ENCODE measurements around the gene GDA. TPM values are rescaled to one million over a fixed set of nuclear protein-coding genes. Genes with fewer than 3 reads are reported as not detected.

The GDA gene
- total and polyA plus RNA-seq, 2 of the 4 experiments (the other 2 are of a cell fraction) = not detected

GRCh38 chr9:72173080-72173479 lies 23.8 kb downstream of the GDA start:
- no peak overlapping the region for H3K18ac ChIP-seq (ENCODE audit: low read depth, low read length)
- WGBS, 2 experiments (ENCODE audit: extremely low coverage in 2 of 2, insufficient read length in 1 of 2) = 79% methylated on average over 2 of the region's 4 CpGs; no CpG with 5 or more reads in 1 of the 2 experiments
- H3K56ac ChIP-seq (ENCODE audit: extremely low read depth, insufficient read depth, low read length) = no peak overlapping the region
- dilution Hi-C loops (cut with HindIII; ENCODE audit: low sequenced_read_pairs, unreplicated experiment) (no loop called here), in situ Hi-C loops (cut with MboI; ENCODE audit: low sequenced_read_pairs) (no loop called here), intact Hi-C loops (cut with micrococcal nuclease) (no loop called here)
- H3K4me3 ChIP-seq (ENCODE audit: insufficient read depth, low read depth, low read length) = no peak overlapping the region
- H2AK5ac ChIP-seq (ENCODE audit: low read depth, low read length) = no peak overlapping the region
- no peaks in the 10 kb centered on the region for H3K36me3 ChIP-seq (ENCODE audit: control insufficient read depth, insufficient read depth, low read length)
- H3K23ac ChIP-seq (ENCODE audit: low read depth, low read length) = no peak overlapping the region
- no peak overlapping the region for H2BK15ac ChIP-seq (ENCODE audit: low read depth, low read length)
- no peak overlapping the region for H2AFZ ChIP-seq (replicated peaks; ENCODE audit: low read length, poor library complexity)
- H3K4ac ChIP-seq (ENCODE audit: low read depth, low read length) = no peak overlapping the region
- H4K91ac ChIP-seq (ENCODE audit: insufficient read depth, low read depth, low read length) = no peak overlapping the region
- H4K5ac ChIP-seq (ENCODE audit: low read depth, low read length) = no peak overlapping the region
- H3K27ac ChIP-seq (ENCODE audit: insufficient read depth, low read length) = no peak overlapping the region
- H2BK120ac ChIP-seq (ENCODE audit: low read depth, low read length) = no peak overlapping the region
- H2AK9ac ChIP-seq (replicated peaks; ENCODE audit: low read depth, low read length, poor library complexity) = no peak overlapping the region
- H4K20me1 ChIP-seq (ENCODE audit: insufficient read depth, low read length) = no peaks in the 10 kb centered on the region
- TF ChIP-seq RAD21 (IDR thresholded peaks at IDR 0.05; ENCODE audit: low read length) = no peak
- TF ChIP-seq, protein P1, sequence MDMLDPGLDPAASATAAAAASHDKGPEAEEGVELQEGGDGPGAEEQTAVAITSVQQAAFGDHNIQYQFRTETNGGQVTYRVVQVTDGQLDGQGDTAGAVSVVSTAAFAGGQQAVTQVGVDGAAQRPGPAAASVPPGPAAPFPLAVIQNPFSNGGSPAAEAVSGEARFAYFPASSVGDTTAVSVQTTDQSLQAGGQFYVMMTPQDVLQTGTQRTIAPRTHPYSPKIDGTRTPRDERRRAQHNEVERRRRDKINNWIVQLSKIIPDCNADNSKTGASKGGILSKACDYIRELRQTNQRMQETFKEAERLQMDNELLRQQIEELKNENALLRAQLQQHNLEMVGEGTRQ (IDR thresholded peaks at IDR 0.05; ENCODE audit: low read depth, low read length) = no peak
- no peak for TF ChIP-seq MXI1 (IDR thresholded peaks at IDR 0.05; ENCODE audit: borderline replicate concordance, low read depth, low read length)
- no peak for TF ChIP-seq BHLHE40 (IDR thresholded peaks at IDR 0.05; ENCODE audit: low read depth, low read length)
- no peak for TF ChIP-seq CEBPB (IDR thresholded peaks at IDR 0.05; ENCODE audit: low read depth, low read length)
- TF ChIP-seq NFE2L2 (IDR thresholded peaks at IDR 0.05; ENCODE audit: low read depth, low read length) = no peak
- TF ChIP-seq SMC3 (IDR thresholded peaks at IDR 0.05; ENCODE audit: low read depth, low read length) = no peak
- no peak for TF ChIP-seq CHD1 (IDR thresholded peaks at IDR 0.05; ENCODE audit: low read depth, low read length)
- no peak for TF ChIP-seq MAZ (IDR thresholded peaks at IDR 0.05; ENCODE audit: borderline replicate concordance, low read depth, low read length)
- no peak for TF ChIP-seq FOS (IDR thresholded peaks at IDR 0.05; ENCODE audit: low read depth, low read length)
- TF ChIP-seq RFX5 (IDR thresholded peaks at IDR 0.05; ENCODE audit: low read depth, low read length) = no peak
- TF ChIP-seq CTCF (conservative IDR thresholded peaks at IDR 0.05; ENCODE audit: low read depth, low read length) = no peak
- no peak for TF ChIP-seq ELK1 (IDR thresholded peaks at IDR 0.05; ENCODE audit: borderline replicate concordance, low read depth, low read length)
- TF ChIP-seq MAFK (IDR thresholded peaks at IDR 0.05; ENCODE audit: low read depth, low read length) = no peak
- TF ChIP-seq POLR2A (IDR thresholded peaks at IDR 0.05; ENCODE audit: low read depth, low read length) = no peak
- TF ChIP-seq RCOR1 (IDR thresholded peaks at IDR 0.05; ENCODE audit: insufficient replicate concordance, low read length) = no peak
- ChIA-PET POLR2A (ENCODE audit: unreplicated experiment) (no interaction called here), CTCF (interaction anchor here (0.6 kb wide), 1 partner anchor 52 kb away, joined by 4 read pairs; no protein-coding TSS in a partner anchor)
- H3K4me1 ChIP-seq (ENCODE audit: control insufficient read depth, insufficient read depth, low read length) = no peaks in the 10 kb centered on the region
- no peak overlapping the region for H4K8ac ChIP-seq (ENCODE audit: low read depth in 2 of 2, low read length in 2 of 2)
- no peak overlapping the region for H3K9ac ChIP-seq (ENCODE audit: low read depth, low read length)
- no peak overlapping the region for H2BK20ac ChIP-seq (ENCODE audit: low read depth, low read length)
- no peak overlapping the region for H3K14ac ChIP-seq (replicated peaks; ENCODE audit: low read depth, low read length)
- no TSS peak for BruUV-seq (replicated peaks)
- no peak overlapping the region for H2BK5ac ChIP-seq (ENCODE audit: low read depth, low read length, poor library complexity, severe bottlenecking)
- H3K4me2 ChIP-seq (ENCODE audit: low read depth, low read length) = no peak overlapping the region
- no peaks in the 10 kb centered on the region for H3K79me1 ChIP-seq (ENCODE audit: low read depth in 1 of 2, low read length in 2 of 2)
- no peaks in the 10 kb centered on the region for H3K27me3 ChIP-seq (ENCODE audit: control insufficient read depth, insufficient read depth, low read length)
- H3K9me1 ChIP-seq (ENCODE audit: insufficient read depth, low read length) = no peaks in the 10 kb centered on the region
- H3K9me3 ChIP-seq (ENCODE audit: control insufficient read depth, insufficient read depth, low read length) = no peaks in the 10 kb centered on the region
- no peak for ATAC-seq (ENCODE audit: low read depth)
- no peak for DNase-seq
